SHP77 treated with DMSO at 0.1 percent for 48 hours (cell line): Measurements from ENCODE around the gene KCNQ1.

Experiments used
- DNase-seq: peaks from one replicate; lab custom pipeline; 2025; lab: John Stamatoyannopoulos, UW

The KCNQ1 gene

GRCh38 chr11:2508793-2509192 is 64.0 kb downstream of the KCNQ1 start:
- DNase-seq, result no peak

- DNase-seq, result no peak
Observed at GRCh38 chr11:2509481-2510001, 64.7 kb downstream of the KCNQ1 start.

GRCh38 chr11:2510626-2511402 is 66.0 kb downstream of the KCNQ1 start:
- no peak for DNase-seq

GRCh38 chr11:2511421-2512369 is 66.9 kb downstream of the KCNQ1 start:
- no peak for DNase-seq

- DNase-seq, result no peak
Observed at GRCh38 chr11:2512431-2513407, 67.9 kb downstream of the KCNQ1 start.

GRCh38 chr11:2513441-2513840 is 68.6 kb downstream of the KCNQ1 start:
- DNase-seq, result no peak

- no peak for DNase-seq
Observed at GRCh38 chr11:2515401-2516275, 70.8 kb downstream of the KCNQ1 start.

GRCh38 chr11:2516276-2517015 is 71.6 kb downstream of the KCNQ1 start:
- DNase-seq, result no peak

- no peak for DNase-seq
Observed at GRCh38 chr11:2517016-2517385, 72.2 kb downstream of the KCNQ1 start.

GRCh38 chr11:2517386-2518064 is 72.7 kb downstream of the KCNQ1 start:
- DNase-seq, result no peak

- DNase-seq, result no peak
Observed at GRCh38 chr11:2518111-2518982, 73.5 kb downstream of the KCNQ1 start.

- DNase-seq, result no peak
Observed at GRCh38 chr11:2518983-2519340, 74.2 kb downstream of the KCNQ1 start.

GRCh38 chr11:2519517-2519861 is 74.7 kb downstream of the KCNQ1 start:
- no peak for DNase-seq

GRCh38 chr11:2519862-2520735 is 75.3 kb downstream of the KCNQ1 start:
- DNase-seq, result no peak

GRCh38 chr11:2520736-2521035 is 75.9 kb downstream of the KCNQ1 start:
- DNase-seq, result no peak

- no peak for DNase-seq
Observed at GRCh38 chr11:2521081-2521732, 76.4 kb downstream of the KCNQ1 start.
